GM21515 (cell line): Measurements from ENCODE around the gene KCNH4.

ENCODE experiments used
- ATAC-seq: cut with Tn5 transposase; IDR thresholded peaks from one replicate; pipeline ENCODE4 v1.9.1; 2021; ENCODE audit not compliant: unreplicated experiment

Gene KCNH4

GRCh38 chr17:42138749-42139492, 42.0 kb downstream of the KCNH4 start:
- ATAC-seq: no peak

GRCh38 chr17:42136654-42137051, 44.3 kb downstream of the KCNH4 start:
- ATAC-seq: no peak

DNA sequence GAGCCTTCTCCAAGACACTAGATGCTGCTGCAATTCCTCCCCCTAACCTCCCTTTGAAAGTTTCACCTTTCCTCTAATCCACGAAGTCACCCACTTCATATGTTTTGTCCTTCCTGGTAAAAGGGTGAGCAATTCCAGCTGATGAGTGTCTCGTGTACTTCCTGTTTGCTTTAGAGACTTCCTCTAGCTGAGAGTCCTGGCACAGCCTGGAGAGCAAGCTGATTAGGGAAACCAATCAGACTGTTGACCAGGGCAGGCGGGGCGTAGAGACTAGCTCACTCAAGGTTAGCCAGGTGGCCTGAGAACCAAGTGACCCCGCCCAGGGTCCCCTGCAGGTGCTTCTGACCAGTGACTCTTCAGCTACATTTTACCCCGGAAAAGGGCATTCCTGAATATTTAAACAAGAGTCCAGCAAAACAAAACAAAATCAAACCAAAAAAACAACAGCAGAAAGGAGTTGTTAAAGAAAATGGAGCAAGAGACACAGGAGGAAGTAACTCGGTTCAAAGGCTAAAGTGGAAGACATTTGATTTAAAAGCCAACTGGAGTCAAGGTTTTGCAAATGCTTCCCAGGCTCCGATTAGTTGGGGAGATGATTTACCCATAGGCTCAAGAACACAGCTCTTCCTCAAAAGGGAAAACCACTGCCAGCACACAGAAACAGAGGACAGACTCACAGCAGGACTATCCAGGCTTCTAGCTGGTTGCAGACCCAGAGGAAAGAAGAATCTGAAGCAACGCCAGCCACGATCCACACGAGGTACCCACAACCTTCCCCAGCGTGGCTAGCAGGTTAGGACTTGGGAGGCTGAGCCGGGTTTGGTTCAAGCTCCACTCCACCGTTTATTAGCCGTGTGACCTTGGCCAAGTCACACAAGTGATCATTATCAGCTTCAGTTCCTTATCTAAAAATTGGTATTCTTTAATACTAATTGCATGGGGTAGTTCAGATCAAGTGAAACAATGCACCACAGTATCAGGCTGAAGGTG, 45.0 kb downstream of the KCNH4 start:
- ATAC-seq: no peak

DNA sequence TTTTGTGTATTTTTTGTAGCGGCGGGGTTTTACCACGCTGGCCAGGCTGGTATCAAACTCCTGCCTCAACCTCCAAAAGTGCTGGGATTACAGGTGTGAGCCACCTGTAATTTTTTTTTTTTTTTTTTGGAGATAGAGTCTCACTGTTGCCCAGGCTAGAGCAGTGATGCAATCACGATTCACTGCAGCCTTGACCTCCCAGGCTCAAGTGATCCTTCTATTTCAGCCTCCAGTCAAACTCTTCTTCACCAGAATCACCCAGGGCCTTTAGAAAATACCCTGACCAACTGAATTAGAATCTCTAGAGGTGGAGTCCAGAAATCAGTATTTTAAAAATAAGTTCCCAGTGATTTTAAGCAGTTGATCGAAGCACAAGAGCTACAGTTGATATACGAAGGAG, 45.8 kb downstream of the KCNH4 start:
- ATAC-seq: no peak

GRCh38 chr17:42133461-42134041, 47.4 kb downstream of the KCNH4 start:
- ATAC-seq: no peak

GRCh38 chr17:42132941-42133340, 48.0 kb downstream of the KCNH4 start:
- ATAC-seq: no peak

GRCh38 chr17:42131981-42132432, 48.9 kb downstream of the KCNH4 start:
- ATAC-seq: no peak

GRCh38 chr17:42131232-42131631, 49.7 kb downstream of the KCNH4 start:
- no peak for ATAC-seq

- ATAC-seq: no peak
Observed at GRCh38 chr17:42130310-42130936, 50.5 kb downstream of the KCNH4 start.

DNA sequence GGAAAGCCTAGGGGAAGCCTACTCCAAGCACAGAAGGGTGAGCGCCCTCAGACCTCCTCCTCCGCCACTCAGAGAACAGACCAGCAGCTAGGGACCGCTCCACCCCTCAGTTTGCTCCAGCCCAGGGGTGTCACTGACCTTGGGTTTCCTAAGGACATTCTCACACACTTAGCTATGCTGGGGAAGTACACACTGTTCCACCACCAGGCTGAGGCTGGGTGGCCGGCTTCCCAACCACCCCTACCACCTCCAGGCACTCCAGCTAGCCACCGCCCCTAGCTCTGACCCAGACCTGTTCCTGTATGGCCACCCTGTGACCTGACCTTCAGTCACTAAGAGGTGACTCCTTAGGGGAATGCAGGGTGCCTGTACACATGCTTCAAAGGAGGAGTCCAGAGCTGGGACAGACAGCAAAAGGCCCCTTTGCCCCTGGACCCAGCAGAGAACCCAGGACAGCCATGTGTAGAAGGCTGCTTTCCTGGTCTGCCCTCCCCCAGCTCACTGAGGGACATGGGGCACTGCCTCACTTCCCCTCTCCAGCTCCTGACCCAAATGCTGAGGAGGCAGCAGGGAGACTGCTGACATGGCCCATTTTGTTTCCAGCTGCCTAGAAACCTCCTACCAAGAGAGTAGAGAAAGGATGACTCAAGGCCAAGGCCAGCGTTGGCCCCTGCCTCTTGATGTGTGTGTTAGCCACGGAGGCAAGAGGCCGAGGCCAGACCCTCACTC, 51.7 kb downstream of the KCNH4 start:
- no peak for ATAC-seq

- ATAC-seq: no peak
Observed at GRCh38 chr17:42127414-42127813, 53.5 kb downstream of the KCNH4 start.

- ATAC-seq: no peak
Observed at GRCh38 chr17:42126836-42127235, 54.1 kb downstream of the KCNH4 start.

GRCh38 chr17:42125565-42125964, 55.4 kb downstream of the KCNH4 start:
- ATAC-seq: no peak

GRCh38 chr17:42124256-42124655, 56.7 kb downstream of the KCNH4 start:
- ATAC-seq: no peak

DNA sequence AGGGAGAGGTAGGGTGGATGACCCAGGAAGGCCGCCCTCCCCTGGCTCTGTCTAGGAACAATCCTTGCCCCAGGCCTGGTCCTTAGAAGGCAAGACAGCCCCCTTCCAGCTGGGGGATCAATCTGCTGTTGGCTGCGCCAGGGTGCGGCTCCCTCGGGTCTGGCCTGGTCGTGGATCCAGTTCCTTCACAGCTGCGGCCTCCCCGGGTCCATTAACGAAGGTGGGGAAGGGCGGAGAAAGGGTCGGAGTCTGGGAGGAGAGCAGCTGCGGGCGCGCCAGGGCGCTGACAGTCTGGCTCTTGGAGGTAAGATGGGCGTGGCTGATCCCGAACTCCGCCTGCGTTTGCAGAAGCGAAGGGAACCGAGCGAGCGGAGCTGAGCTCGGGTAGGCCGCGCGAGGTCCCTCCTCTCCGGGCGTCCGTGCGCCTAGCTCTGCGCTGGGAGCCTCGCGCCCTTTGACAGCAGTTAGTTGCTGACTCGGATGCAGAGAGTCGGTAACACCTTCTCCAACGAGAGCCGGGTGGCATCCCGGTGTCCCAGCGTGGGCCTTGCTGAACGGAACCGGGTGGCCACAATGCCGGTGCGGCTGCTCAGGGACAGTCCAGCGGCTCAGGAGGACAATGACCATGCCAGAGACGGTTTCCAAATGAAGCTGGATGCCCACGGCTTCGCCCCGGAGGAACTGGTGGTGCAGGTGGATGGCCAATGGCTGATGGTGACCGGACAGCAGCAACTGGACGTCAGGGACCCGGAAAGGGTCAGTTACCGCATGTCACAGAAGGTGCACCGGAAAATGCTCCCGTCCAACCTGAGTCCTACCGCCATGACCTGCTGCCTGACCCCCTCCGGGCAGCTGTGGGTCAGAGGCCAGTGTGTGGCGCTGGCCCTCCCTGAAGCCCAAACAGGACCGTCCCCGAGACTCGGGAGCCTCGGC, 58.3 kb downstream of the KCNH4 start, which contains the start of gene HSPB9:
Gene HSPB9, plus strand, starts transcription at position 434 of the 933 bp plus-strand sequence. Its CDS starts 47 bp downstream, at position 481.
- ATAC-seq: no peak

- ATAC-seq: peak; percentile 62
Observed at GRCh38 chr17:42120770-42121769, 59.9 kb downstream of the KCNH4 start, which contains the start of gene KAT2A. TSS of gene KAT2A (minus strand) at chr17:42121367. CDS start at chr17:42121304, 63 bp downstream.

GRCh38 chr17:42120161-42120769, 60.7 kb downstream of the KCNH4 start:
- no peak for ATAC-seq
